Measurements from ENCODE around the gene SMAD7. TPM values are rescaled to one million over a fixed set of nuclear protein-coding genes. Genes with fewer than 3 reads are reported as not detected.

SMAD7 gene
- total RNA-seq, 4 donors from 2014 or later = 40.1 to 69.3 (median 59.2) TPM

DNA sequence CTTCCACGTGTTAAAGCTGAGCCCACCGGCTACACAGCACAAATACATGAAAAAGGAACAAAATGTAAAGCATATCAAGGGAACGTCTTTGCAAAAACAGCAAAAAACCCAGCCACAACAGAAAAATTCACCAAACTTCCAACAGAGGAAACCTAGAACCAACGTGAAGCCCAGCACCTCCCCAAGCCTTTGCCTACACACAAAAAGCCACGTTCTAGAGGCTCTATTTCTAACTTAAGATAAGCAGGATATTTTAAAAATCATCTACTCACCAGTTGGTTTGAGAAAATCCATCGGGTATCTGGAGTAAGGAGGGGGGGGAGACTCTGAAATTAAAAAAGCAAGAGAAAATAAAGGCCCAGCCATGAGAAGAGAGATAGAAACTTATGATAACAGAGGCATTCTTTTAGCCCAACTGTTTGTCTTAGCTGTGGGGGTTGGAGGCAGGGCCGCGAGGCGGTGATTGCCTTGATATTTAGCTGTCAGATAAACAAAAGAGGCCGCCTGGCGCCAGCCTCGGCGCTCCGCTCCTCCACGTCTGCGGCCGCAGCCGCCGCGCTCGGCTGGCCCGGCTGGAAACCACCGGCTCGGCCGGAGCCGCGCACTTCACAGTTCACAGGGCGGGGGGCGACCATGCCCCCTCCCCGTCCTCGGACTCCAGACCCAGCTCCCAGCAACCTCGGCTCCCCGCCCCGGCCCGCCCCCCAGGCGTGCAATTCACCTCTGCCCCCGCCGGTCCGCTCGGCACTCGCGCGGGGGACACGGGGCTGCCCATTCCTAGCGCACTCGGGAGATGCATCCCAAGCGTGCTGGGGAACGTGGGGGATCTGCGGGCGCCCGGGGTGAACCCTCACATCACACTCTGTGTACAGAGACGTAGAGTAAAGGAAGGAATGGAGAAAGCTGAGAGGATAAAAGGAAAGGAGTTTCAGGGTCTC is 2.4 kb downstream of the SMAD7 start:
- DNase-seq = peak; percentile 90 to 91
- Histone ChIP-seq H3K4me1 (peaks cover 41 to 53% of the 10 kb centered on the region in 2 donors), H3K4me3 (replicated peaks in 1 of 3) (peak overlapping the region; percentile 73 to 94 (median 91)), H3K9me3 (no peaks in the 10 kb centered on the region), H3K27ac (peak overlapping the region; percentile 93 to 98 (median 95)), H3K36me3 (no peaks in the 10 kb centered on the region), H3K27me3 (no peaks in the 10 kb centered on the region)
- 2 to 8% methylated on average over 21 to 26 of the region's 52 CpGs for WGBS, 2 donors
- TF ChIP-seq, protein P1, sequence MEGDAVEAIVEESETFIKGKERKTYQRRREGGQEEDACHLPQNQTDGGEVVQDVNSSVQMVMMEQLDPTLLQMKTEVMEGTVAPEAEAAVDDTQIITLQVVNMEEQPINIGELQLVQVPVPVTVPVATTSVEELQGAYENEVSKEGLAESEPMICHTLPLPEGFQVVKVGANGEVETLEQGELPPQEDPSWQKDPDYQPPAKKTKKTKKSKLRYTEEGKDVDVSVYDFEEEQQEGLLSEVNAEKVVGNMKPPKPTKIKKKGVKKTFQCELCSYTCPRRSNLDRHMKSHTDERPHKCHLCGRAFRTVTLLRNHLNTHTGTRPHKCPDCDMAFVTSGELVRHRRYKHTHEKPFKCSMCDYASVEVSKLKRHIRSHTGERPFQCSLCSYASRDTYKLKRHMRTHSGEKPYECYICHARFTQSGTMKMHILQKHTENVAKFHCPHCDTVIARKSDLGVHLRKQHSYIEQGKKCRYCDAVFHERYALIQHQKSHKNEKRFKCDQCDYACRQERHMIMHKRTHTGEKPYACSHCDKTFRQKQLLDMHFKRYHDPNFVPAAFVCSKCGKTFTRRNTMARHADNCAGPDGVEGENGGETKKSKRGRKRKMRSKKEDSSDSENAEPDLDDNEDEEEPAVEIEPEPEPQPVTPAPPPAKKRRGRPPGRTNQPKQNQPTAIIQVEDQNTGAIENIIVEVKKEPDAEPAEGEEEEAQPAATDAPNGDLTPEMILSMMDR (IDR thresholded peaks at IDR 0.05) = peak in 1 of 6 experiments; percentile 12
- TF ChIP-seq POLR2A (IDR thresholded peaks at IDR 0.05) = peak in 1 of 2 donors; percentile 75
- intact Hi-C loops (cut with DNase I) = loop anchor here (5.0 kb wide), 1 partner anchor 171 kb away; no protein-coding TSS in a partner anchor

GRCh38 chr18:48947560-48947959 is 3.2 kb downstream of the SMAD7 start:
- intact Hi-C loops (cut with DNase I) = loop anchor here (5.0 kb wide), 1 partner anchor 170 kb away; no protein-coding TSS in a partner anchor
- no peak for TF ChIP-seq POLR2A (IDR thresholded peaks at IDR 0.05)
- TF ChIP-seq, protein P1 (IDR thresholded peaks at IDR 0.05) = no peak
- peak overlapping the region; percentile 93 to 98 (median 95) for H3K27ac ChIP-seq
- peak; percentile 66 to 75 for DNase-seq
- H3K4me3 ChIP-seq (replicated peaks in 1 of 3) = peak overlapping the region; percentile 73 to 94 (median 91)
- H3K36me3 ChIP-seq = no peaks in the 10 kb centered on the region
- H3K27me3 ChIP-seq = no peaks in the 10 kb centered on the region
- WGBS, 2 donors = 0 to 7% methylated on average over 3 of the region's 3 CpGs
- H3K4me1 ChIP-seq = peaks cover 43 to 55% of the 10 kb centered on the region in 2 donors
- no peaks in the 10 kb centered on the region for H3K9me3 ChIP-seq

DNA sequence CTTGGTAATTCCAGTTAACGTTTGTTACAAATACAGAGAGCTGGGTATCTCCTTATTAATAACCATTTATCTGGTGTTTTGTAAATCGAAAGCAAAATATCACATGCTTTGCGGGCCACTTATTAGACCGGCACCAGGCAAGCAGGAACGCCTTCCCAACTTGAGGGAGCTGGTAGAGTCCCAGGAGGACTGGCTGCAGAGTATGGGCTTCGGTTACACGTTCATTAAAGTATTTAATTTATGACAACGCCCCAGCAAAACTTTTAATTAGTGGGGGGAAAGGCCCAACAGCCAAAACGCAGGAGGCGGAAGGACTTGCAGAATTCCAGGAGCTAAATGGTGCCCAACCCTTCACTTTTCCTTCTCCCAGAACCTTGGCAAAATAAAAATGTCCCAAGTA is 3.7 kb downstream of the SMAD7 start:
- Histone ChIP-seq H3K27me3 (no peaks in the 10 kb centered on the region), H3K4me3 (replicated peaks in 1 of 3) (peak overlapping the region; percentile 73 to 94 (median 91)), H3K4me1 (peaks cover 48 to 59% of the 10 kb centered on the region in 2 donors), H3K27ac (peak overlapping the region; percentile 93 to 98 (median 95)), H3K9me3 (no peaks in the 10 kb centered on the region), H3K36me3 (peaks cover 0 to 3% of the 10 kb centered on the region in 2 donors)
- 18 to 23% methylated on average over 10 of the region's 10 CpGs for WGBS, 2 donors
- intact Hi-C loops (cut with DNase I) = loop anchor here (5.0 kb wide), 1 partner anchor 170 kb away; no protein-coding TSS in a partner anchor
- peak; percentile 46 to 59 for DNase-seq
- TF ChIP-seq, protein P1 (IDR thresholded peaks at IDR 0.05) = no peak
- TF ChIP-seq POLR2A (IDR thresholded peaks at IDR 0.05) = no peak

DNA sequence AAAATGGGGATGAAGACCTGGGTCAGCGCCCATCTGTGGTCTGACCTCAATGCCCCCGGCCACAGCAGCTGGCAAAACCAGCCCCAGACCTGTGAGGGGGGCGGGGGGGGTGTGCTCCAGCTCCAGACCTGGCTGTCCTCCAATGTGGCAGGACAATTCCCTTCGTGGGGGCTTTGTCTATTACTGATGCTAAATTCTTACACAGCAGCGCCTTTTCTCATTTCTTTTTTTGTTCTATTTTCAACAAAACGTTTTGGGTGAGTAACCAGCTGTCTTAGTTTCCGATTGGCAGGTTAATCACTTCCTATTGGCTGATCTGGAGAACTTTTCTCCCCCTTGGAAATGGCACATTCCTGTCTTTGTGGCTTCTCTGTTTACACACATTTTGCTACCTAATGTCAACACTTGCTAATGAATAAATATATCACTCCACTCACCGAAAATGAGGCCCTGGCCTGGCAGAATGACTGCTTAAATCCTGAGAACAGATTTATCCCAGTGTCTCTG is 4.4 kb downstream of the SMAD7 start:
- 16 to 28% methylated on average over 8 of the region's 8 CpGs for WGBS, 2 donors
- peak in 1 of 2 donors; percentile 35 for DNase-seq
- H3K9me3 ChIP-seq = no peaks in the 10 kb centered on the region
- TF ChIP-seq, protein P1 (IDR thresholded peaks at IDR 0.05) = no peak
- TF ChIP-seq POLR2A (IDR thresholded peaks at IDR 0.05) = peak in 1 of 2 donors; percentile 27
- intact Hi-C loops (cut with DNase I) = loop anchor here (5.0 kb wide), 1 partner anchor 169 kb away; no protein-coding TSS in a partner anchor
- H3K27me3 ChIP-seq = no peaks in the 10 kb centered on the region
- H3K4me1 ChIP-seq = peaks cover 55 to 67% of the 10 kb centered on the region in 2 donors
- H3K4me3 ChIP-seq (replicated peaks in 1 of 3) = peak overlapping the region in 2 of 3 donors; percentile 73 to 94
- H3K27ac ChIP-seq = peak overlapping the region; percentile 93 to 98 (median 95)
- peaks cover 5 to 10% of the 10 kb centered on the region in 2 donors for H3K36me3 ChIP-seq

Data from thyroid gland (tissue), 4 donors.